AG04450 (cell line): ENCODE results near the gene VWCE. TPM values are rescaled to one million over a fixed set of nuclear protein-coding genes. Genes with fewer than 3 reads are reported as not detected.

Experiments used
- CTCF ChIA-PET: fragments of 300-600, 350-600 bp; formaldehyde crosslinking; extraction: SDS; loops from one replicate; lab custom pipeline; 2022; ENCODE audit warnings: antibody characterized with exemption, inconsistent platforms; lab: Charles Lee
- POLR2A ChIA-PET: fragments of 350-600 bp; formaldehyde crosslinking; extraction: SDS; loops from one replicate; lab custom pipeline; 2021; ENCODE audit warnings: antibody characterized with exemption, inconsistent platforms; lab: Yijun Ruan, JAX
- DNase-seq: peaks from one replicate; pipeline ENCODE4 v3.0.0-alpha.2; 2011; ENCODE audit warnings: low read depth, low spot score
- H3K27ac ChIP-seq: one replicate; pipeline ENCODE4 v1.5.1; 2012; ENCODE audit warnings: low read depth, low read length, control low read depth
- H3K27me3 ChIP-seq: one replicate; pipeline ENCODE4 v1.6.0; 2012; ENCODE audit warnings: low read length; ENCODE audit not compliant: control insufficient read depth, insufficient read depth
- H3K4me3 ChIP-seq: 2 replicates; pipeline ENCODE4 v1.5.1; 2011; ENCODE audit warnings: mild to moderate bottlenecking, low read depth, low read length, control low read depth
- H3K9me3 ChIP-seq: 2 replicates; pipeline ENCODE4 v1.5.1; 2012; ENCODE audit warnings: low read length; ENCODE audit not compliant: control insufficient read depth, insufficient read depth
- polyA plus RNA-seq: library from polyadenylated mRNA; depleted of rRNA; stranded (reverse); fragments of >200 nt; gene quantifications from 2 replicates; pipeline ENCODE4 v1.2.3, GENCODE V29; 2011
- TF ChIP-seq, protein P1 (sequence below): IDR thresholded peaks from 2 replicates; pipeline ENCODE4 v1.5.1; 2011; ENCODE audit warnings: low read depth, low read length, control low read depth, inconsistent platforms

The VWCE gene
- polyA plus RNA-seq, 1 experiment = 1.4 TPM

DNA sequence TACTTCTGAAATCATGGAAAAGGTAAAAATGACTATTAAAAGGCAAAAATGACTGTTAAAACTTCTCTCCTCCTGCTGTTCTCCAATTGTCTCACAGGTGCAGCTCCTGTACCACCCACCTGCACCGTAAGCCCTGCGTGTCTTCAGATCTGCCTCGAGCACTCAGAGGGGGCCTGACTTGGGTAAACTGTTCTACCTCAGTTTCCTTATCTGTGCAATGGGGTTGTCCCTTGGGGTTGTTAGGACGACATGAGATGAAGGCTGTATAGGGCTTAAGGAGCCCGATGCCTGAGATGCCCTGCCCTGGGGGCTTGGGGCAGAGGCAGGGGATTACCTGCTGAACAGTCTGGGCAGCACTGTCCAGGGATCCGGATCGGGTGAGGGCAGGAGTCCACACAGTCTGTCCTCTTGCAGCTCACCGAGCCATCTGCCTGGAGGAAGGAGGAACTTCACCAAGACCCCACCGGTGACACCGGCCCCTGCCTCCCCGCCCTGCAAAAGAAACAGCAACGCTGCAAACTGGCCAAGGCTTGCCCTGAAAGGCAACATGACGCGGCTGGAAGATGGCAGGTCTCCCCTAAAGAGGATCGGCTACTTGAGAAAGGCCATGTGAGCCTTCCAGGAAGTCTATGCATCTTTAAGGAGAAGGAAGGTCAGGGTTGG is 26.4 kb downstream of the VWCE start:
- no peak overlapping the region for H3K27ac ChIP-seq
- no peaks in the 10 kb centered on the region for H3K27me3 ChIP-seq
- POLR2A ChIA-PET = no interaction called here
- DNase-seq = no peak
- no peak overlapping the region for H3K4me3 ChIP-seq
- TF ChIP-seq, protein P1, sequence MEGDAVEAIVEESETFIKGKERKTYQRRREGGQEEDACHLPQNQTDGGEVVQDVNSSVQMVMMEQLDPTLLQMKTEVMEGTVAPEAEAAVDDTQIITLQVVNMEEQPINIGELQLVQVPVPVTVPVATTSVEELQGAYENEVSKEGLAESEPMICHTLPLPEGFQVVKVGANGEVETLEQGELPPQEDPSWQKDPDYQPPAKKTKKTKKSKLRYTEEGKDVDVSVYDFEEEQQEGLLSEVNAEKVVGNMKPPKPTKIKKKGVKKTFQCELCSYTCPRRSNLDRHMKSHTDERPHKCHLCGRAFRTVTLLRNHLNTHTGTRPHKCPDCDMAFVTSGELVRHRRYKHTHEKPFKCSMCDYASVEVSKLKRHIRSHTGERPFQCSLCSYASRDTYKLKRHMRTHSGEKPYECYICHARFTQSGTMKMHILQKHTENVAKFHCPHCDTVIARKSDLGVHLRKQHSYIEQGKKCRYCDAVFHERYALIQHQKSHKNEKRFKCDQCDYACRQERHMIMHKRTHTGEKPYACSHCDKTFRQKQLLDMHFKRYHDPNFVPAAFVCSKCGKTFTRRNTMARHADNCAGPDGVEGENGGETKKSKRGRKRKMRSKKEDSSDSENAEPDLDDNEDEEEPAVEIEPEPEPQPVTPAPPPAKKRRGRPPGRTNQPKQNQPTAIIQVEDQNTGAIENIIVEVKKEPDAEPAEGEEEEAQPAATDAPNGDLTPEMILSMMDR = no peak
- no peaks in the 10 kb centered on the region; the same call in 1 of the 2 replicates for H3K9me3 ChIP-seq
- CTCF ChIA-PET = no interaction called here

DNA sequence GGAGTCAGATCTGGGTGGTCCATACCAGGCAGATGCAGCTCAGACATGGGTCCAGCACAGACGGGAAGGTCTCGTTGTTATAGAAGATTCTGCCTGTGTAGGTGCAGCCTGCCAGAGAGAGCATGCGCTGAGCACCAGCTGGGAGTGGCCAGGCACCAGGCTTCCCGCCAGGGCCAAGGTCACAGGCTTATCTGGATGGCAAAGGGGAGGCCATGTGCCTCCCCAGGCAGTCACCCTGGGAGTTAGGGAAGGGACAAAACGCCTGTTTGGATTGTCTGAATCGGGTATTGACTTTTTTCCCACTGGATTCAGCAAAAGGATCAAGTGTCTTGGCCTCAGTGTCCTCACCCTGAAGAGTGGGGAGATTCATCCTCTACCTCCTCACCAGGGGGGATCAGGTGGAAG is 27.7 kb downstream of the VWCE start:
- H3K9me3 ChIP-seq = no peaks in the 10 kb centered on the region; the same call in 1 of the 2 replicates
- H3K27ac ChIP-seq = no peak overlapping the region
- POLR2A ChIA-PET = no interaction called here
- CTCF ChIA-PET = interaction anchor here (3.7 kb wide), 1 partner anchor 13 kb away, joined by 17 read pairs; no protein-coding TSS in a partner anchor
- H3K27me3 ChIP-seq = no peaks in the 10 kb centered on the region
- TF ChIP-seq, protein P1 = no peak
- H3K4me3 ChIP-seq = no peak overlapping the region
- no peak for DNase-seq

DNA sequence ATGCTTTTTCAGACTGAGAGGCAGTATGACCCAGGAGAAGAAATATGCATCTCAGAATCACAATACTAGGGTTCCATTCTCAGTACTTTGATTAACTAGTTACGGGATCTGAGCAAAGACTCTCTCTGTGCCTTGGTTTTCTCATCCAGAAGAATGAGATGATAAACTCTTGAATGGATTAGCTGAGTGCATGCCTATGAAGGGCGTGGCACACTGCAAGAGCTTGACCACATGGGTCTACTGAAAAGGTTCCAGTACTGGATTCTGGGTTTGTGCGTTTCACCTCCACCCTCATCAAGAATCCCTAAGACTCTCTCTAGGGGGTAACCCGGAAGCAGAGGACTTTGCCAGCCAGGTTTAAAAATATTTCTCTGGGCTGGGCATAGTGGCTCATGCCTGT is 28.5 kb downstream of the VWCE start:
- no peak overlapping the region for H3K27ac ChIP-seq
- no peak for DNase-seq
- no peaks in the 10 kb centered on the region for H3K27me3 ChIP-seq
- H3K9me3 ChIP-seq = no peaks in the 10 kb centered on the region; the same call in 1 of the 2 replicates
- H3K4me3 ChIP-seq = no peak overlapping the region
- TF ChIP-seq, protein P1 = no peak
- ChIA-PET CTCF (interaction anchor here (1.1 to 3.7 kb wide), 2 partner anchors 12 to 15 kb away, joined by 3 to 17 read pairs; no protein-coding TSS in a partner anchor), POLR2A (no interaction called here)

DNA sequence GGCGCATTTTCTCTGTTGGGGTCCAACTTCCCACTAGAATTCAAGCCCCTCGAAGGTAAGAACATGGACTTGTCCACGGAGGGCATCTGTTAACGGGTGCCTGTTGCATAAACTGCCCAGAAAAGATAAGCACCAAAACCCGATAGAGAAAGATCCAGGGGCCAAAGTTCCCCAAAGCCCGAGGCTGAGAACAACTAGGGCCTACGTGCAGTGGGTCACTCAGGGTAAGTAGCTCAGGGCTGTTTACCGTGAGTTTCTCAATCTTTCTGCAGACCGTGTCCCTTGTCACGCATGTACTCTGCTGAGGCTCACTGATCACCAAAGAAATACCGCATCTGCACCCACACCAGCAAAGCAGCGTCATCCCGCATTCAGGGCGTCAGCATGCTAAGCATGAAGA is 29.8 kb downstream of the VWCE start:
- Histone ChIP-seq H3K9me3 (no peaks in the 10 kb centered on the region; the same call in 1 of the 2 replicates), H3K27me3 (no peaks in the 10 kb centered on the region), H3K27ac (no peak overlapping the region), H3K4me3 (no peak overlapping the region)
- ChIA-PET POLR2A (no interaction called here), CTCF (interaction anchor here (0.8 to 3.7 kb wide), 3 partner anchors 11 to 120 kb away, joined by 3 to 17 read pairs (median 3); no protein-coding TSS in a partner anchor)
- no peak for DNase-seq
- TF ChIP-seq, protein P1 = no peak

DNA sequence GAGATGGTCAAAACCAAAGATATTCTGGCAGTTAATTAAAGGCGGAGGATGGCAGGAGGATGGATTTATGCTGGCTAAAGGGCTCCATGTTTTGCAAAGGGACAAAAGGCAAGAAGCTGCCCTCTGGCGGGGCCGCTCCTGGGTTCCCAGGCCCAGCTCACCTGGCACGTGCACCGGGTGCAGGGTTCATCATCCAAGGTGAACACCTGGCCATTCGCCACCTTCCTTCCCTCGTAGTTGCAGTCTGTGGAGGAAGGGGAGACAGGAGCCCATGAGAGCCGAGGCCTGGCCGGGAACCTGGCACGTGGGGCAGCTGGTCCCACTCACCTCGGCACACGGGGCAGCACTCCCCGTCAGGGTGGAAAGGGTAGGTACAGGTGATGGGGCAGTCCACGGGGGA is 30.3 kb downstream of the VWCE start:
- POLR2A ChIA-PET = no interaction called here
- no peak for DNase-seq
- CTCF ChIA-PET = interaction anchor here (3.7 kb wide), 1 partner anchor 11 kb away, joined by 17 read pairs; no protein-coding TSS in a partner anchor

More for the DNA sequence above, 30.3 kb downstream of the VWCE start:
- TF ChIP-seq, protein P1 = no peak
- H3K9me3 ChIP-seq = no peaks in the 10 kb centered on the region
- H3K27ac ChIP-seq = no peak overlapping the region
- H3K27me3 ChIP-seq = no peaks in the 10 kb centered on the region
- no peak overlapping the region for H3K4me3 ChIP-seq
